GM19193 (cell line): ENCODE measurements around the gene ZKSCAN7.
A peak's percentile ranks its signal among the peaks of the same experiment; 100 is the strongest.

Experiments used
- POLR2A ChIP-seq: IDR thresholded peaks from 4 replicates; pipeline ENCODE4 v1.6.1; 2011; ENCODE audit not compliant: insufficient read depth, insufficient read length; ENCODE audit errors: extremely low read depth

Gene ZKSCAN7

DNA sequence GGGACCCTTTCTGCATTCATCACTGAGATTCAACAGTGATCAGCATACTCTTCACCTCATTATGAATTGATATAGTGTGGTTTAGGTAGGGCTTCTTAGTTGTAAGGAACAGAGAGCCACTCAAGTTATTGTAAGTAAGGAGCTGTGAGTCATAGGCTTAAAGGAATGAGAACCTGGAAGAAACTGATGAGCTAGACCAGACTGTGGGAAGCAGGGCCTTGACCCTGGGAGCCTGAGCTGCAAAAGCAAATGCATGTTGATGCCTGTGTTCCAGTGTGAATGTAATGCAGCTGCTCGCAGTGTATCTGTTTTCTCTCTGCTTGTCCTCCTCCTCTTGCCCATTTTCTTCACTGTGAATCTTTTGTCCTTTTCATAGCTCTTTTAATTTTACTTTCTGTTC is 13.6 kb downstream of the ZKSCAN7 start:
- TF ChIP-seq POLR2A = no peak

DNA sequence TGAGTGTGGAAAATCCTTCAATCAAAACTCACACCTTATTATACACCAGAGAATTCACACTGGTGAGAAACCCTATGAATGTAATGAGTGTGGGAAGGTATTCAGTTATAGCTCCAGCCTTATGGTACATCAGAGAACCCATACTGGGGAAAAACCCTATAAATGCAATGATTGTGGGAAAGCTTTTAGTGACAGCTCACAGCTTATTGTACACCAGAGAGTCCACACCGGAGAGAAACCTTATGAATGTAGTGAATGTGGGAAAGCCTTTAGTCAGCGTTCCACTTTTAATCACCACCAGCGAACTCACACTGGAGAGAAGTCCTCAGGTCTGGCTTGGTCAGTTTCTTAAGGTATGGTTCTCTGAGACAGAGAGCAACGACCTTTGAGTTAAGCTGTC is 16.0 kb downstream of the ZKSCAN7 start:
- TF ChIP-seq POLR2A = no peak

DNA sequence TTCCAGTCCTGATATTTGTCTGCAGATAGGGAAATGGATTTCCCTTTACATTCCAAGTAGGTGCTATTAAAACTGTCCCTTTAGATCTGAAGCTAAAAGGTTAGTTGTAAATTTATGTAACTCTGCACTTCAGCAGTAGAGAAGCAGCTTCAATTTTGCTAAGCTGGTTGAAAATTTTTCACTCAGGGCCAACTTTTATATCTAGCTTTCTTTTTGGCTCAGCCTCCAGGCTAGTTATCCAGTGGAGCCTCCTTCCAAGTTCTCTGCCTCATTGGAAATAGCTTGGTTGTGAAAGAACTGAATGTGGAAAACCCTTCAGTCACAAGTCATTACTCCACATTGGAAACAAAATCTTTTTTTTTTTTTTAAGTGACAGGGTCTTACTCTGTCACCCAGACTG is 21.6 kb downstream of the ZKSCAN7 start:
- TF ChIP-seq POLR2A = no peak

DNA sequence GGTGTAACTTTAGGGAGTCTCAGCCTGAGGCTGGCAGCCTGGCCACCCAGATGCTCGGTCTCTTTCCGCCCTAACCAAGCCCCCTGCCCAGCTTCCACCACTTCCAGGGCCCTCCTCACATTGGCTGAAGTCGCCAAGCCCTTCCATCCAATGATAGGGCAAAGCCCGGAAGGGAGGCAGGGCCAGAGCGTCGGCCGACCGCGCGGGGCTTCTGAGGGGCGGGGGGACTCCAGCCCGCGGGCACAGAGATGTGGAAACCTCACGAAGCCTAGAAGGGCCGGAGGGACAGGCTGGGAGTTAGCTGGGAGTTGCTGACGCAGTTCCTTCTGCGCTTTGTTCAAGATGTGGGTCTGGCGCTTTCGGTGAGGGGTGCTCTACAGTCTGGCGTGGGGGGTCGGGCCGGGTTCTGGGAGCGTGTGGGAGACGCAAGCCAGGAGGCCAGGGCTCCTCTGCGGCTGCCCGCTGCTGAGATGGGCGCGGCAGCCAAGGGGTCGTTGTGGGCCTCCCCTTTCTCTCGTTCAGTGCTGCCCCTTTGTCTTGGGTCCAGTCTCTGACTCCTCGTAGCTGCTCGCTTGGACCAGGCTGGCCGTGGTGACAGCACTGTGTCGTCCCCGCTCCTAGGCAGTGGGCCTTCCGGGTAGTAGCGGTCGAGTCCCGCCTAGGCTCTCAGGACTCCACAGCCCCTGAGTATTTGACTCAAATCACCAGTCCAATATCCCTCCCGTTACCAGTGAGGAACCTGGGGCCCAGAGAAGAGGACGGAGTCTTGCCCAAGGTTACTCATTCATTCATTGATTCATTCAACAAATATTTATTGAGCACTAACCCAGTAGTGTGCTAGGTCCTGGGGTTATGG is 29.9 kb downstream of the ZKSCAN7 start, which contains the start of gene ZNF660:
ZNF660 (plus strand) TSS at position 319 of the 856 bp plus-strand sequence. CDS start 9,230 bp downstream, outside the sequence.
- TF ChIP-seq POLR2A = peak; percentile 47

DNA sequence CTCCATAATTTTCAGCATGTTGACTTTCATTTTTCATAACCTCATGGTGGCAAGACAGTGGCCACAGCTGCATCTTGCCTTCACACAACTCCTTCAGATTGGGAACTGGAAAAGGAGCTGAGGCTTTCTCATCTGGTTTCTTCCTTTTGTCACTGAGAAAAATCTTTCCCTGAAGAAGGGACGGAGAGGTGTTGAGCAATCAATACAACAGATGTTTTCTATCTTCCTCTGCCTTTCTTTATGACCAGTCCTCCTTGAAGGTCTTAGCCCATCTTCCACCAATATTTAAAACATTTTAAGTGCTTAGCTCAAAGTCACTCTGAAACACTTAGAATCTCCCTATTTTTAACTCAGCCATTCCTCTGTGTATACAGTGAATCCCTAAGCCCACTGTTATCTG is 41.6 kb downstream of the ZKSCAN7 start:
- no peak for TF ChIP-seq POLR2A

DNA sequence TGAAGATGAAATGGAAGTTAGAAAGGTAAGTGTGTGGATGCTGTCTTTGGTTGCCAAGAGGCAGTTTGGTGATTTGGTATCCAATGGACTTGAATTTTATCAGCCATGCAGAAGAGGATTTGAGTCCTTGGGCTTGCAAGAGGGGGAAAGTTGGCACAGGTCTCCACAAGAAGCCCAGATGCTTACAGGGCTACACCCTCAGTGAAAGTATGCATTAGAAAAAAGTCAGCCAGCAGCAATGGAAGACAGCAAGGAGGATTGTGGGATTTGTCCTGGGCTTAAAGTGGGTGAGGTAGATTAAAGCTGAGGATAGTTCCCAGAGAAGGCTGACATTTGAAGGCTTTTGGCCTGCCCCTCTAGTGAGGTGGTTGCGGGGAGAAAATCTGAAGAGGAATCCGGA is 46.8 kb downstream of the ZKSCAN7 start:
- TF ChIP-seq POLR2A = no peak

DNA sequence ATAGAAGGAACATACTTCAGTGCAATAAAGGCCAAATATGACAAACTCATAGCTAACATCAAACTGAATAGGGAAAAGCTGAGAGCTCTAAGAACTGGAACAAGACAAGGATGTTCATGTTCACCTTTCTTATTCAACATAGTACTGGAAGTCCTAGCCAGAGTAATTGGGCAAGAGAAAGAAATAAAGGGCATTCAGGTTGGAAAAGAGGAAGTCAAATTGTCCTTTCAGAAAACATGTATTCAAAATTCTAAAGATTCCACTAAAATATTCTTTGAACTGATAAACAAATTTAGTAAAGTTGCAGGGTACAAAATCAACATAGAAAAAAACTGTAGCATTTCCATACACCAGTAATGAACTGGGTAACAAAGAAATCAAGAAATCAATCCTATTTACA is 57.7 kb downstream of the ZKSCAN7 start:
- TF ChIP-seq POLR2A = no peak
